HG03280 (cell line): ENCODE data around the gene GSTA5.
"Not testable (repeated sequence)": the region's sequence is repeated elsewhere in the genome, so short reads cannot be mapped to it uniquely, and the experiment has no call there.

Experiments used
- ATAC-seq: cut with Tn5 transposase; IDR thresholded peaks from one replicate; pipeline ENCODE4 v1.9.1; 2021; ENCODE audit warnings: mild to moderate bottlenecking, moderate library complexity; ENCODE audit not compliant: unreplicated experiment

Gene GSTA5

GRCh38 chr6:52840763-52841585, at the start of gene GSTA5:
Gene GSTA5, minus strand, starts transcription at chr6:52840813.
- ATAC-seq: no peak

- ATAC-seq: no peak
Observed at GRCh38 chr6:52890018-52890417, 49.4 kb upstream of the GSTA5 start.

GRCh38 chr6:52887910-52888524, 47.4 kb upstream of the GSTA5 start:
- no peak for ATAC-seq

GRCh38 chr6:52881996-52882841, 41.6 kb upstream of the GSTA5 start:
- peak; percentile 98 for ATAC-seq

- ATAC-seq: no peak
Observed at GRCh38 chr6:52881662-52881995, 41.0 kb upstream of the GSTA5 start.

- ATAC-seq: no peak
Observed at GRCh38 chr6:52877786-52878185, 37.2 kb upstream of the GSTA5 start.

- no peak for ATAC-seq
Observed at GRCh38 chr6:52877168-52877567, 36.6 kb upstream of the GSTA5 start.

- ATAC-seq: no peak
Observed at GRCh38 chr6:52876056-52876787, 35.6 kb upstream of the GSTA5 start.

- no peak for ATAC-seq
Observed at GRCh38 chr6:52872031-52872430, 31.4 kb upstream of the GSTA5 start.

GRCh38 chr6:52871621-52872020, 31.0 kb upstream of the GSTA5 start:
- no peak for ATAC-seq

- ATAC-seq: not testable (repeated sequence)
Observed at GRCh38 chr6:52870335-52871091, 29.9 kb upstream of the GSTA5 start.

- not testable (repeated sequence) for ATAC-seq
Observed at GRCh38 chr6:52868899-52869298, 28.3 kb upstream of the GSTA5 start.

- no peak for ATAC-seq
Observed at GRCh38 chr6:52868240-52868639, 27.6 kb upstream of the GSTA5 start.

GRCh38 chr6:52861151-52861550, 20.5 kb upstream of the GSTA5 start:
- ATAC-seq: not testable (repeated sequence)

- ATAC-seq: no peak
Observed at GRCh38 chr6:52858416-52858815, 17.8 kb upstream of the GSTA5 start.

GRCh38 chr6:52856137-52856536, 15.5 kb upstream of the GSTA5 start:
- ATAC-seq: not testable (repeated sequence)

GRCh38 chr6:52849137-52849536, 8.5 kb upstream of the GSTA5 start:
- no peak for ATAC-seq

- ATAC-seq: no peak
Observed at GRCh38 chr6:52846002-52846401, 5.4 kb upstream of the GSTA5 start.

GRCh38 chr6:52843605-52844004, 3.0 kb upstream of the GSTA5 start:
- no peak for ATAC-seq
